Stimulated activated CD4-positive, alpha-beta T cell treated with anti-CD3 and anti-CD28 coated beads, TNF-alpha, amount 100 ng/mL, for 1 hour (primary cell): Measurements from ENCODE around the gene ZNF516.
"Not testable (repeated sequence)": the region's sequence is repeated elsewhere in the genome, so short reads cannot be mapped to it uniquely, and the experiment has no call there.

Source experiments
- DNase-seq, 3 donors: peaks; one replicate each; pipeline ENCODE4 v3.0.0-alpha.2; 2020; ENCODE audit warnings: low read depth in 3 of 3, low spot score in 1 of 3

Gene ZNF516

DNA sequence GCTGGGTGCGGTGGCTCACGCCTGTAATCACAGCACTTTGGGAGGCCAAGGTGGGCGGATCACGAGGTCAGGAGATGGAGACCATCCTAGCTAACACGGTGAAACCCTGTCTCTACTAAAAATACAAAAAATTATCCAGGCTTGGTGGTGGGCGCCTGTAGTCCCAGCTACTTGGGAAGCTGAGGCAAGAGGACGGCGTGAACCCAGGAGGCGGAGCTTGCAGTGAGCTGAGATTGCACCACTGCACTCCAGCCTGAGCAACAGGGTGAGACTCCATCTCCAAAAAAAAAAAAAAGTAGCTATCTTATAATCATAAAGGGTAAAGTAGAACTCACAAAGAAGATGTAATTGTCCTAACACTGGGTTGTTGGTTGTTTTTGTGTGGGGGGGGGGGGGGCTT is 21.5 kb downstream of the ZNF516 start:
- not testable (repeated sequence) for DNase-seq

GRCh38 chr18:76472829-76473228 is 22.2 kb downstream of the ZNF516 start:
- no peak for DNase-seq

GRCh38 chr18:76471593-76471992 is 23.4 kb downstream of the ZNF516 start:
- no peak for DNase-seq

- DNase-seq, result no peak
Measured at GRCh38 chr18:76468345-76469304, 26.4 kb downstream of the ZNF516 start.

- DNase-seq, result no peak
Measured at GRCh38 chr18:76467371-76468190, 27.5 kb downstream of the ZNF516 start.

DNA sequence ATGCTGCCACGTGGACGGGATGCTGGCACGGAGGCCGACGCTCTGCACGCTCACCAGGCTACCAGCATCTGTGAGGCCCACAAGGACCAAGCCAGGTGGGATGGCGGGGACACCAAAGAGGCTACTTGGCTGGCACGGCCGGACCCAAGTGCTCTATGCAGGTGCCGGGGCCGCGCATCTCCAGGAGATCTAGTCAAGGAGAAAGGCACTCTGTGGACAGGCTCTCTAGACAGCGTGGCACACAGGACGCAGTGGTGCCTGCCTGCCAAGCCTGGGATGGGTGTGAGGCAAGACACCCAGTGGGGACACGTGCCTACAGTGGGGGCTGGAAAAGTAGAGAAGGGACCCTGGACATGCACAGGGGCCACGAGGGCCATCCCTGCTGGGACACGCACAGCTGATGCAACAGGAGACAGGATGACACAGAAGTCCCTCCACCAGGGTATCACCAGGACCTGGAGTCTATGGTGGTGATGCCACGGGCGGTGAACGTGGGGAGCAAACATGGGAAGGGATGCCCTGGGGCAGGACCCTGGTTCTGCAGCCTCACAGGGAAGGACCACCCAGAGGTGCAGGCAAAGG is 28.5 kb downstream of the ZNF516 start:
- no peak for DNase-seq

GRCh38 chr18:76465630-76466409 is 29.2 kb downstream of the ZNF516 start:
- DNase-seq, result no peak

GRCh38 chr18:76464281-76465259 is 30.5 kb downstream of the ZNF516 start:
- DNase-seq, result no peak

DNA sequence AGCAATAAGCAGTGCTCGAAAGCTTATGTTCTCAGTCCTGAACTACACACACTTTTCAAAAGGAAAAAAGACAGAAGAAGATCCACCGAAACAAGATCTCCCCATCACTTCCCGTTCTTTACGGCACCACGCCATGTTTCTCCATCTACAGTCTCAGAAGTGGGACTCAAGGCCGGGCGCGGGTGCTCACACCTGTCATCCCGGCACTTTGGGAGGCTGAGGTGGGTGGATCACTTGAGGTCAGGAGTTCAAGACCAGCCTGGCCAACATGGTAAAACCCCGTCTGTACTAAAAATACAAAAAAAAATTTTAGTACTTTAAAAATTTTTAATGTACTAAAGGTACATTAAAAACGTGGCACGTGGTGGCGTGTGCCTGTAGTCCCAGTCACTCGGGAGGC is 31.2 kb downstream of the ZNF516 start:
- no peak for DNase-seq

DNA sequence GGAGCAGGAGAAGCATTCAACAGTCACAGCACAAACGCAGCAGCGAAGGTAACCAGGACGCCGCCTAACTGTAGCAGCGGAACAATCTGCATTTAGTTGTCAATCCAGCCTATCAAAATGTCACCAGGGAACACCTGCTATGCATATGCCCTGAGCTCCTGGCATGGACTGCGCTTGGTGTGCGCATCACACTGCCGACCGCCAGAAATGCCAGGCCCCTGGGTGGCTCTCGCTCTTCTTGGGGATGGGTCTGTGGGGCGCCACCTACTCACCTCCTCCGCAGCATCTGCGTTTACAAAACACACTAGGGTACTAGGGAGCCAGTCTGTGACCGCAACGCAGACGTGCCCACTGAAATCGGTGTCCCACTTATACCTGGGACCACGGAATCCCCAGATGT is 31.7 kb downstream of the ZNF516 start:
- no peak for DNase-seq

GRCh38 chr18:76462326-76462694 is 32.7 kb downstream of the ZNF516 start:
- DNase-seq, result no peak

- no peak for DNase-seq
Measured at GRCh38 chr18:76461692-76462325, 33.2 kb downstream of the ZNF516 start.

DNA sequence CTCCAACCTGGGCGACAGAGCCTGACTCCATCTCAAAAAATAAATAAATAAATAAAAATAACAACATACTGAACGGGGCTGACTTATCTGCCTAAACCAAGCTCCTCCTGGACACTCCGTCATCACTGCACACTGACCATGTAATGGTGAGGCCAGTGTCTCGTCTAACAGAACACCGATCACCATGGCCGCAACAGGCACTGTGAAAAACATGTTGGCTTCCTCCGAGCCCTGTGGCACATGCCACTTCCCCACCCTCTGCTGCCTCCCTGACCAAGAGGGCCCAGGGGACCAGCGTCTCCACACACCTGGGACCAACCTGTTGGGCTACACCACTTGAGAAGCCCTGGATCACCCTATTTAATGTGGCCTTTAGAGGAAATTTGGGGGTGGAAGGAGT is 33.9 kb downstream of the ZNF516 start:
- DNase-seq, result no peak

GRCh38 chr18:76460482-76460881 is 34.6 kb downstream of the ZNF516 start:
- no peak for DNase-seq

DNA sequence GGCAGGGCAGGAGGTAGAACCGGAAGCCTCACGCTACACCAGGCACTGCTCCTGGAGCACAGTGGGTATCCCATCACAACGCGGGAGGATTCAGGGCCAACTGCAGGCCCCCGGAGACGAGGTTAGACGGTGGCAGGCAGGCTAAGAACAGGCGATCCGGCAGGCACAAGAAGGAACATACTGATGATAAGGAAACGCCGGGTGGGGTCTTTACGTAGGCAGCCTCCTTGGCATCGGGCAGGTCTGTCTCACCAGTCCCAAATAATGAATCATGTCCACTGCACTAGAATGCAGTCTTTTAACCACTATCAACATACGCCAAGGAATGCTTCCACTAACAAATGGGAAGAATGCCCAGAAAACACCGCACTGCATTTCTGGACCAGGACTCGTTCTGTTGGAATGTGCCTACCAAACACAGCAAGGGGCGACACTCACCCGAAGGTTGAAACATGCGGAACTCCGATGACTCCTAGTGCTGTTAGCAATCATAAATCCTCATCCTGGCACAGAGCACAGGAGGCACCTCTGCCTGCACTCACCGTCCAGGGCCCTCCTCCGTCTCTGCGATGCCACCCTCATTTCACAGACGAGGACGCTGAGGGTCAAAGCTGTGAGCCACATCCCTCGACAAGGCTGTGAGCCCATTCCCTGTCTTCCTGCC is 35.2 kb downstream of the ZNF516 start:
- DNase-seq, result no peak

GRCh38 chr18:76459312-76459686 is 35.7 kb downstream of the ZNF516 start:
- no peak for DNase-seq

GRCh38 chr18:76458522-76459311 is 36.3 kb downstream of the ZNF516 start:
- DNase-seq, result no peak

- no peak for DNase-seq
Measured at GRCh38 chr18:76457957-76458356, 37.1 kb downstream of the ZNF516 start.
